Measurements from ENCODE around the gene IDUA.

- TF ChIP-seq YY1 (IDR thresholded peaks at IDR 0.05; ENCODE audit: insufficient read depth, insufficient read length): no peak
- TF ChIP-seq ZNF274 (IDR thresholded peaks at IDR 0.05; ENCODE audit: low read depth, low read length): no peak
- no peak for TF ChIP-seq SUZ12 (IDR thresholded peaks at IDR 0.05; ENCODE audit: extremely low read depth, insufficient read depth, insufficient read length)
Observed at GRCh38 chr4:1033840-1034551, 47.2 kb downstream of the IDUA start.

All from NT2/D1 (cell line).